Lower lobe of right lung (tissue), 2 donors: ENCODE data around the gene ENTPD7. TPM values are rescaled to one million over a fixed set of nuclear protein-coding genes. Genes with fewer than 3 reads are reported as not detected.
"Not testable (repeated sequence)": the region's sequence is repeated elsewhere in the genome, so short reads cannot be mapped to it uniquely, and the experiment has no call there.

Source experiments
- ATAC-seq, 2 donors: fragments of 200-7000 bp; cut with Tn5 transposase; one replicate each; pipeline ENCODE4 v1.9.1; 2020 to 2022; ENCODE audit warnings: mild to moderate bottlenecking in 2 of 2, moderate library complexity in 2 of 2
- DNase-seq: peaks from one replicate; pipeline ENCODE4 v3.0.0-alpha.2; 2020
- H3K27ac ChIP-seq: fragments of 200-600 bp; one replicate; pipeline ENCODE4 v1.8.0; 2022
- H3K27me3 ChIP-seq: fragments of 200-600 bp; one replicate; pipeline ENCODE4 v1.8.0; 2022; ENCODE audit warnings: low read depth
- H3K36me3 ChIP-seq: fragments of 200-600 bp; one replicate; pipeline ENCODE4 v1.8.0; 2022; ENCODE audit warnings: mild to moderate bottlenecking
- H3K4me1 ChIP-seq: fragments of 200-600 bp; one replicate; pipeline ENCODE4 v1.8.0; 2022
- H3K4me3 ChIP-seq: fragments of 200-600 bp; one replicate; pipeline ENCODE4 v1.8.0; 2022; ENCODE audit warnings: mild to moderate bottlenecking
- H3K9me3 ChIP-seq: fragments of 200-600 bp; one replicate; pipeline ENCODE4 v1.8.0; 2022
- intact Hi-C: fragments of 100-400 bp; cut with DNase I; formaldehyde crosslinking; loops from one replicate; pipeline ENCODE4 v1.11.0; 2022
- total RNA-seq: library from RNA; stranded (reverse); fragmentation: NEBNext Ultra II Directional; extraction: Animal tissue kit (Norgen Biotek cat#: 25700); gene quantifications from one replicate; pipeline ENCODE4 v1.2.1, GENCODE V29; 2021
- TF ChIP-seq, protein P1 (sequence below): fragments of 200-600 bp; IDR thresholded peaks from one replicate; pipeline ENCODE4 v1.8.0; 2022; ENCODE audit warnings: antibody characterized with exemption, mild to moderate bottlenecking
- donor health status: DM: no; HTN: yes; CAD: no; lungs with severe emphysema.

ENTPD7 gene
- total RNA-seq, 1 donor from 2014 or later, result 8.1 TPM

DNA sequence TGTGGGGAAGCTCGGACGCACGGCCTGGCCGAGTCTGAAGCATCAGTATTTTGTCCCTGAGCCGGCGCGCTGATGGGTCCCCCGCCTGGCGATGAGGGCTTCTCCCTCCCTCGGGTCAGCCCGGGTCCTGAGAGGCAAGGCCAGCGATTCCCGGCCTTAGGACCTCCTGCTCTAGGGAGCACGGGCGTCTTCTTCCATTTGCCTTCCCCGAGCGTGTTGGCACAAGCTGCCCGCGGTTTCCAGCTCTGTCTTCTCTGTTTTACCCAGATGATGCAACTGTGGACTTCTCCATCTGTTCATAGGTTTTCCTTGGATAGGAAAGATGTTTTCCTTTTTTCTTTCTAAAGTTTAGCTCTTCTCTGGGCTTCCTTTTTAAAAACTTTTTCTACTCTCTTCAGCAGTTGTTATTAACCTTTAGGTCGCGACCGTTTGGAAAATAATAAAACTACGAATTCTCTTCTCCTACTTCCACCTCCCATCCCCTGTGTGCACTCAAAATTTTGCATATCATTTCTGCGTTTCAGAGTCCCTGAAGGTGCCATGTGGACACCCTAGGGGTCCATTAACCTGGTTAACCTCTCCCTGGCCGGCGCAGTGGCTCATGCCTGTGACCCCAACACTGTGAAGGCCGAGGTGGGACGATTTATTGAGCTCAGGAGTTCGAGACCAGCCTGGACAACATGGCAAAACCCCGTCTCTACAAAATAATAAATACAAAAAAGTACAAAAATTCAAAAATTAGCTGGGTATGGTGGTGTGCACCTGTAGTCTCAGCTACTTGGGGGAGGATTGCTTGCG lies 37.7 kb upstream of the ENTPD7 start:
- H3K27me3 ChIP-seq, result no peaks in the 10 kb centered on the region
- peaks cover 35% of the 10 kb centered on the region for H3K4me1 ChIP-seq
- TF ChIP-seq, protein P1, sequence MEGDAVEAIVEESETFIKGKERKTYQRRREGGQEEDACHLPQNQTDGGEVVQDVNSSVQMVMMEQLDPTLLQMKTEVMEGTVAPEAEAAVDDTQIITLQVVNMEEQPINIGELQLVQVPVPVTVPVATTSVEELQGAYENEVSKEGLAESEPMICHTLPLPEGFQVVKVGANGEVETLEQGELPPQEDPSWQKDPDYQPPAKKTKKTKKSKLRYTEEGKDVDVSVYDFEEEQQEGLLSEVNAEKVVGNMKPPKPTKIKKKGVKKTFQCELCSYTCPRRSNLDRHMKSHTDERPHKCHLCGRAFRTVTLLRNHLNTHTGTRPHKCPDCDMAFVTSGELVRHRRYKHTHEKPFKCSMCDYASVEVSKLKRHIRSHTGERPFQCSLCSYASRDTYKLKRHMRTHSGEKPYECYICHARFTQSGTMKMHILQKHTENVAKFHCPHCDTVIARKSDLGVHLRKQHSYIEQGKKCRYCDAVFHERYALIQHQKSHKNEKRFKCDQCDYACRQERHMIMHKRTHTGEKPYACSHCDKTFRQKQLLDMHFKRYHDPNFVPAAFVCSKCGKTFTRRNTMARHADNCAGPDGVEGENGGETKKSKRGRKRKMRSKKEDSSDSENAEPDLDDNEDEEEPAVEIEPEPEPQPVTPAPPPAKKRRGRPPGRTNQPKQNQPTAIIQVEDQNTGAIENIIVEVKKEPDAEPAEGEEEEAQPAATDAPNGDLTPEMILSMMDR, result no peak
- H3K36me3 ChIP-seq, result no peaks in the 10 kb centered on the region
- H3K4me3 ChIP-seq, result peak overlapping the region; percentile 93
- peak overlapping the region; percentile 96 for H3K27ac ChIP-seq
- DNase-seq (no peak), ATAC-seq (peak in 1 of 2 donors; percentile 26)
- no peaks in the 10 kb centered on the region for H3K9me3 ChIP-seq
- intact Hi-C loops, result no loop called here

DNA sequence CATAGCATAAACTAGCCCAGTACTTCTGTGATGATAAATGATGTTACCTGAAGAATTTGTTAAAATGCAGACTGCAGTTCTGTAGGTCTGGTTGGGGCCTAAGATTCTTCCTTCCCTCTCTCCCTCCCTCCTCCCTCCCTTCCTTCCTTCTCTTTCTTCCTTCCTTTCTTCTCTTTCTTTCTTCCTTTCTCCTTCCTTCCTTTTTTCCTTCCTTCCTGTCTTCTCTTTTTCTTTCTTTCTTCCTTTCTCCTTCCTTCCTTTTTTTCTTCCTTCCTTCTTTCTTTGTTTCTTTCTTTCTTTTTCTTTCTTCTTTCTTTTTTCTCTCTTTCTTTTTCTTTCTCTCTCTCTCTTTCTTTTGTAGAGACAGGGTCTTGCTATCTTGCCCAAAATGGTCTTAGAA lies 35.4 kb upstream of the ENTPD7 start:
- Histone ChIP-seq H3K36me3 (no peaks in the 10 kb centered on the region), H3K27ac (no peak overlapping the region), H3K4me1 (peaks cover 12% of the 10 kb centered on the region), H3K9me3 (no peaks in the 10 kb centered on the region), H3K4me3 (no peak overlapping the region), H3K27me3 (no peaks in the 10 kb centered on the region)
- intact Hi-C loops, result no loop called here
- TF ChIP-seq, protein P1, result no peak
- ATAC-seq (no peak), DNase-seq (no peak)

DNA sequence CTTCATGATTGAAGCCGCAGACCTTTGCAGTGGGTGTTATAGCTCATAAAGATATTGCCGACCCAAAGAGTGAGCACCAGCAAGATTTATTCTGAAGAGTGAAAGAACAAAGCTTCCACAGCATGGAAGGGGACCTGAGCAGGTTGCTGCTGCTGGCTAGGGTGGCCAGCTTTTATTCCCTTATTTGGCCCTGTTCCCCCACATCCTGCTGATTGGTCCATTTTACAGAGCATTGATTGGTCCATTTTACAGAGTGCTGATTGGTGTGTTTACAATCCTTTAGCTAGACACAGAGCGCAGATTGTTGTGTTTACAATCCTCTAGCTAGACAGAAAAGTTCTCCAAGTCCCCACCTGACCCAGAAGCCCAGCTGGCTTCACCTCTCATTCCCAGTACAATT lies 34.2 kb upstream of the ENTPD7 start:
- H3K4me1 ChIP-seq, H3K4me3 ChIP-seq, H3K27ac ChIP-seq, intact Hi-C loops, H3K36me3 ChIP-seq, H3K9me3 ChIP-seq, H3K27me3 ChIP-seq, ATAC-seq, DNase-seq: not testable (repeated sequence)

DNA sequence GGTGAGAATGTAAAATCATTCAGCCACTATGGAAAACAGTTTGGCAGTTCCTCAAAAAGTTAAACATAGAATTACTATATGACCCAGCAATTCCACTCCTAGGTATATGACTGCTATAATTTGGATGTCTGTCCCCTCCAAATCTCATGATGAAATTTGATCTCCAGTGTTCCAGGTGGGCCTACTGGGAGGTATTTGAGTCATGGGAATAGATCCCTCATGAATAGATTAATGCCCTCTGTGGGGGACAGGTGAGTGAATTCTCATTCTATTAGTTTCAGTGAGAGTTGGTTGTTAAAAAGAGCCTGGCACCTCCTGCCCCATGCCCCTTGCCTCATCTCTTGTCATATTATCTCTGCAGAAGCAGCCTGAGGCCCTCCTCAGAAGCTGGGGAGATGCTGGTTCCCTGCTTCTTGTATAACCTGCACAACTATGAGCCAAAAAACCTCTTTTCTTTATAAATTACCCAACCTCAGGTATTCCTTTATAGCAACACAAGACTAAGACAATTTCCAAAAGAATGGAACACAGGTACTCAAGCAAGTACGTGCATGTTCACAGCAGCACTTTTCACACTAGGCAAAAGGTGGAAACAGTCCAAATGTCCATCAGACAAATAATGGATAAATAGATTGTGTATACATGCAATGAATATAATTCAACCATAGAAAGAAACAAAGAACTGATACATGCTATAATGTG lies 30.2 kb upstream of the ENTPD7 start:
- Histone ChIP-seq H3K4me1 (no peaks in the 10 kb centered on the region), H3K9me3 (no peaks in the 10 kb centered on the region), H3K27ac (no peak overlapping the region), H3K4me3 (no peak overlapping the region), H3K36me3 (no peaks in the 10 kb centered on the region), H3K27me3 (no peaks in the 10 kb centered on the region)
- no peak for ATAC-seq
- TF ChIP-seq, protein P1, result no peak
- DNase-seq, result no peak
- intact Hi-C loops, result no loop called here

DNA sequence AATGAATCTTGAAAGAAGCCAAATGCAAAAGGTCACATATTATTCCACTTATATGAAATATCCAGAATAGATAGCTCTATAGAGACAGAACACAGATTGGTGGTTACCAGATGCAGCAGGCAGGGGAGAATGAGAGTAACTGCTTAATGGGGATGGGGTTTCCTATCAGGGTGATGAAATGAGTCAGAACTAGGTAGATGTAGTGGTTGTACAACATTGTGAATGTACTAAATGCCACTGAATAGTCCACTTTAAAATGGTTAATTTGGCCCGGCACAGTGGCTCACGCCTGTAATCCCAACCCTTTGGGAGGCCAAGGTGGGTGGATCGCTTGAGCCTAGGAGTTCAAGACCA lies 29.7 kb upstream of the ENTPD7 start:
- TF ChIP-seq, protein P1, result no peak
- Histone ChIP-seq H3K36me3 (no peaks in the 10 kb centered on the region), H3K9me3 (no peaks in the 10 kb centered on the region), H3K4me3 (no peak overlapping the region), H3K27me3 (no peaks in the 10 kb centered on the region), H3K4me1 (no peaks in the 10 kb centered on the region), H3K27ac (no peak overlapping the region)
- DNase-seq, result no peak
- intact Hi-C loops, result no loop called here
- ATAC-seq, result no peak

DNA sequence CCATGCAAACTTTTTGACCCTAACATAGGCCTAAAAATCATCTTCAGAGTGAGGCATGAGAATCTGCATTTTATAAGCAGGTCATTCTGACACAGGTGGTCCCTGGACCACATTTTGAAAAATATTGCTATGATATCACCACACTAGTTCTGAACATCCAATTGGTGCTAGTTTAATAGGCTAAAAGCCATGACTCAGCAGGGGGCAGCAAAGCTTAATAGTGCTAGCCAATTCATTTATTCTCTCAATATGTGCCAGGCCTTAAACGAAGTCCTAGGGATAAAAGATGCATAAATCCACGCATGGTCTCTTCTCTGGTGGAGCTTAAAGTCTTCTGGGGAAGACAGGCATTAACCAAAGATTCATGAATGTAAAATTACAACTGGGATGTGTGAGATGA lies 28.9 kb upstream of the ENTPD7 start:
- Histone ChIP-seq H3K4me1 (no peaks in the 10 kb centered on the region), H3K9me3 (no peaks in the 10 kb centered on the region), H3K4me3 (no peak overlapping the region), H3K27me3 (no peaks in the 10 kb centered on the region), H3K36me3 (no peaks in the 10 kb centered on the region), H3K27ac (no peak overlapping the region)
- DNase-seq, result no peak
- intact Hi-C loops, result no loop called here
- TF ChIP-seq, protein P1, result peak; percentile 32
- ATAC-seq, result no peak
